Activated CD4-positive, alpha-beta T cell treated with anti-CD3 and anti-CD28 coated beads for 48 hours (primary cell): ENCODE data around the gene IL1B.
A peak's percentile ranks its signal among the peaks of the same experiment; 100 is the strongest.
"Not testable (repeated sequence)": the region's sequence is repeated elsewhere in the genome, so short reads cannot be mapped to it uniquely, and the experiment has no call there.

ENCODE experiments used
- DNase-seq: peaks from one replicate; pipeline ENCODE4 v3.0.0-alpha.2; 2020

IL1B gene

GRCh38 chr2:112836695-112837117 lies at the start of gene IL1B:
Gene IL1B (minus strand): TSS chr2:112836779. CDS start chr2:112836229, 550 bp downstream.
- no peak for DNase-seq

DNA sequence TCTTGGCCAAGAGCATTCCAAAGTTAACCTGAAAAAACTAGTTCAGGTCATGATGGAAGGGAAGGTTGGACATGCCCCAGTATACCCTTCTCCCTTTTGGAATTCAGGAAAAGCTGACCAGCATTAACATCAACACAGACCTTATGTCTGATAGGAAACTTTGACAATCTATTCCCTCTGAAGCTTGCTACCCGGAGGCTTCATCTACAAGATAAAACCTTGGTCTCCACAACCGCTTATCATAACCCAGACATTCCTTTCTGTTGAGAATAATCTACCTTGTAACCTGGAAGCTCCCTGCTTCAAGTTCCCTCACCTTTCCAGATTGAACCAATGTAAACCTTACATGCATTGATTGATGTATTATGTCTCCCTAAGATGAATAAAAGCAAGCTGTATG lies 49.7 kb upstream of the IL1B start:
- DNase-seq: no peak

DNA sequence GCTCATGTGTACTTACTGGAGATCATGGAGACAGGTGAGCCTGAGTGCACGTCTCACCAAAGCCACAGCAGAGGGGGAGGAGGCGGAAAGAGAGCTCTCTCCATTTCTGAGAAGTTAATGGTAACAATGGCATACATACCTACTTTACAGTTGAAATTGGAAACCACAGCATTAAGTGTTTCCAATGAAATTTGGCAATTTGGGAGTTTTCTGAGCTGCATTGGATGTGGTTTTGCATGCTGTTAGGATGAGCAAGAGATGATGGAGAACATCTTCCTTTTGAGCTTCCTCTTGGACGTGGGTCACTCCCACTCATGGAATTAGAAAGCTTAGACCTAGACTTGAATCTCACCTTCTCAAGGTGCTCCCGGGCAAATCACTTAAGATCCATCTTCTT lies 48.9 kb upstream of the IL1B start:
- DNase-seq: no peak

DNA sequence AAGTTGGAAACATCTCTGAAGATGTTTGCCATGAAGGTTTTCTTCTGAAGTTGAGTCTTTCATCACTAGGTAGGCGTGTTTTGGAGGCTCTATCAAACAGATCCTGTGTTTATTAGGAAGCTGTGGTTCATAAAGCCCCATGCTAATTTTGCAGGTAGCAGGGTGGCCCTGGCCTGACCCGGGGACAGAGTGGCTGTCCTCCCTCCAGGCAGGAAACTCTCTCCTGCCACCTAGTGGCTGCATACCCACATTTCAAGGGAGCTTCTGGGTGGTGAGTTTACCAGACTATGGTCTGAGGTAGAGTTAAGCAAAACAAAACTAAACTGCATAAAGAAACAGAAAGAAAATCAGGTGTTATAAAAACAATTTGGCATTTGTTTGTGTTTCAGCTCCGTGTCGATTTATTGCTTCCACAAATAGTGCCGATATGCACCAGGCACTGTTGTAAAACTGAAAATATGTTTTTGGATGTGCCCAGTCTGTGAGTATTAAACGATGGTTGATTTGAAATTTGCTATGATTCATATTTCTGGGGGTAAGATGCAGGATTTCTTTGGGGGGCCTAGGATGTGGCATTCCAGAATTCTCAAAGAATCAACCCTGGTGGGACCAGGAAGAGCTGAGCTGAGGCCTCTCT lies 48.4 kb upstream of the IL1B start:
- peak; percentile 84 for DNase-seq

GRCh38 chr2:112883669-112884068 lies 47.1 kb upstream of the IL1B start:
- no peak for DNase-seq

GRCh38 chr2:112881217-112881985 lies 44.8 kb upstream of the IL1B start:
- peak; percentile 48 for DNase-seq

- no peak for DNase-seq
Measured at GRCh38 chr2:112880696-112881095, 44.1 kb upstream of the IL1B start.

DNA sequence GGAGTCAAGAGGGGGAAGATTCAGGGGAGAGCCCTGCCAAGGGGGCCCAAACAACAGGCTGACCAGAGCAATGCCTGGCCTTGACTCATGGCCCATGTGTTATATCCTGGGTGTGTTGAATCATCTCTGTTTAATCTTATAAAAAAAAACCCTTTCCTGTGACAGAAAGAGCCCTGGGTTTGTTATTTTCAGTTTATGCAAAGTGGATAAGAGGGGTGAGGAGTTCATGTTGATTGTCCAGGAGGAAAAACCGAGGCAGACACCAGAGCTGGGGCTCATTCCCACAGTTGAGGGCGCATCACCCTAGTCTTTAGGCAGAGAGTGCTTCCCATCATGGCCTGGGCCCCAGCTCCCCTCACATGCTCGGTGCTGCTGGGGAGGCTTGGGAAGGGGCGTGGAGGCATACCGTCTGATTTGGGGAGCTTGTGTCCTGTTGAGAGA lies 43.5 kb upstream of the IL1B start:
- no peak for DNase-seq

DNA sequence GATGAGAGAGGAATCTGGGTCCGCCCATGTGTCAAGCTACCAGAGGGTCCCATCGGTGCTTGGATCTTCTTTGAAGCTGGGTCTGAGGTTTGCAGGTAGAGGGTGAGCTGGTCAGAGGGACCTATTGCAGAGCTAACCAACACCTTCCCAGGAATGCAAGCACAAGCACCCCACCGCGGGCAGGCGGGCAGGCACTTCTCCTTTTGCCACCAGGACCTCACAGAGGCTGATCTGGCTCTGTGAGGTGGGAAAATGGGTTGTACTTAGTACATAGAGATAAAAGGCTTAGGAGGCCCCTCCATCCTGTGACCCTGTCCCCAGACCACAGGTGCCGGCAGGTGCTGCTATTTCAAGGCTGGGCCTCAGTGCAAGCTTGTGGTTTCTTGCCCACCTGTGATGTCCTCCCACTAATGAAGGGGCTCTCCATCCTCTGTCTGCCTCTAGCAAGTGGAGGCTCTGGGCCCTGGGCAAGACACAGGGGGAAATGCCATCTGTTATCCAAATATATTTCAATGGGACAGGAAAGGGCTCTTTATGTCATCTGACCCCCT lies 43.0 kb upstream of the IL1B start:
- DNase-seq: no peak

DNA sequence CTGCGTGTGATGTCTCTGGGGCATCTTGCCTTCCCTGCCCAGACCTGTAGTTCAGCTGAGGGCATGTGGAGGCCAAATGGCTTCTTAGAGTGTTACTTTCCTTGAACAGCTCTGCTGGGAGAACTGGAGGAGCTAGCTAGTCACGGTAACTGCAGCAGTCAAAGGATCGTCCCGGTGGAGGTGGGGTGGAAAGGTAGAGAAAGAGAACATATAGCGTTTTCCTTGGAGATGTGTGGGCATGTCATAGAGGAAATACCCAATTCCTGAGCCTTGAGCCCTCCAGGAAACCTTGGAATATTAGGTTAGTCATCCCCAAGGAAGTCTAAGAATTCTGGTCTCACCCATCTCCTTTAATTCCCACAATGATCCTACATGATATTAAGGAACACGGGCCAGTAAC lies 40.8 kb upstream of the IL1B start:
- DNase-seq: no peak

GRCh38 chr2:112876971-112877361 lies 40.4 kb upstream of the IL1B start:
- DNase-seq: peak; percentile 13

- DNase-seq: no peak
Measured at GRCh38 chr2:112876257-112876970, 39.8 kb upstream of the IL1B start.

DNA sequence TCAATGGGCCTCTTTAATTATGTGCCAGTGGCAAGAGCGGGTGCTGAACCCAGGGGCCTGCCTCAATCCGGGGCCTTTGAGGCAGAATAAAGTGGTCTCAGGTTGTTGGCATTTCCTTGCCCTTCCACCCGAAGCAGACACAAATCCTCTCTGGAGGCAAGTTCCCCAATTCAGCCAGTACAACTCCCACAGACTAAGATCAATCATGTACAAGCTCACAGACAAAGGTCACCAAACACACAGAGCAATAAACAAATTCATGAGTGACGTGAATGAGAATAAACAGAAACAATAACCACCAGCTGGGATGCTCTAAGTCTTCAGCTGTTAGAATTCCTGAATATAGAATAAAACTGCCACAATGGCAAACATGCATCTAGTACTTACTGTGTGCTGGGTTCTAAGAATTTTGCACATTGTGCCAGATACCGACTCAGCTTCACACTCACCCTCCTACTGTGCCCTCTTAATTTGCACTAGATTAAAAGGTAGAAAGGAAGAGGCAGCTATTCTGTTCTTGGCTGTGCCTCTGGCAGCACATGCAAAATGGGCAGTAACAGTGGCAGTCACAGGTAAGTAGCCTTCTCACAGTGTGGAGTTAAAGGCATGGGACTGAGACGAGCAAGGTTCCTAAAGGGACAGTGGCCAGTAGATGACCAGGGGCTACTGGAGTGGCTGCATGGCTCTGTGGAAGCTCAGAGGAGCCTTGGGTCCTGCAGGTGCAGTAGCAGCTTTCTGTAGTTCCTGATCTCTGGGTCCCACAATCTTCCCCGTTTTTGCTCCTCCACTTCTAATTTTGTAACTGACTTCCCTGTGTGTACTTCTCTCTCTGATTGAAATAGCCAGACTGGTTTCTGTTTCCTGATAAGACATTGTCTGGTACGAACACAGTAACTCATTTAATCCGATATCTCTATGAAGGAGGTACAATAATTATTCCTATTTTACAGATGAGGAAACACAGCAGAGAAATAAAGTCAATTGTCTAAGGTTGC lies 34.6 kb upstream of the IL1B start:
- DNase-seq: no peak

DNA sequence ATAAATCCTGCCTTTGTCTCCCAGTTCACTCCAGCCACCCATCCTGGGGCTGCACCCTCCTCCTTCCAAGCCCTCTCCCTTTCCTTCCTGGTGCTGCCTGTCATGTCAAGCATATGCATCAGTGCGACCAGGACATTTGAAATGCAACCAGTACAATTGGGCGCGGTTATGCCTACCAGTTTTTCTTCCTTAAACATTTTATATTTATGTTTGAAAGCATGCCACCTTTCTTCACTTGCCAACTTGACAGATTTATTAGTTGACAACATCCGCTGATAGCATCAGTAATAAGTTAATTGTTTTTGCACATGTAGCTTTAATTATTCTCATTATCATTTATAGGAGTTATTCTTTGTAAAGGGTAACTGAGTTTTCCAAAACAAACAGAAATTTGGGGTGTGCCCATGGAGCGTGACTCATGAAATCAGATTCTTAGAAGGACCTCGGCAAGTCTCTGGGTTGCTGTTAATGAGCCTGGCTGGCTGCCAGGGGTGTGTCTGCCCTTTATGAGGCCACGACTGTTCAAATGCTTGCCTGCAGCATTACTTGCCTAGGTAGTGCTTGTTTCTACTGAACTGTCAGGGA lies 32.8 kb upstream of the IL1B start:
- DNase-seq: peak; percentile 25

GRCh38 chr2:112867701-112868631 lies 31.4 kb upstream of the IL1B start:
- no peak for DNase-seq

DNA sequence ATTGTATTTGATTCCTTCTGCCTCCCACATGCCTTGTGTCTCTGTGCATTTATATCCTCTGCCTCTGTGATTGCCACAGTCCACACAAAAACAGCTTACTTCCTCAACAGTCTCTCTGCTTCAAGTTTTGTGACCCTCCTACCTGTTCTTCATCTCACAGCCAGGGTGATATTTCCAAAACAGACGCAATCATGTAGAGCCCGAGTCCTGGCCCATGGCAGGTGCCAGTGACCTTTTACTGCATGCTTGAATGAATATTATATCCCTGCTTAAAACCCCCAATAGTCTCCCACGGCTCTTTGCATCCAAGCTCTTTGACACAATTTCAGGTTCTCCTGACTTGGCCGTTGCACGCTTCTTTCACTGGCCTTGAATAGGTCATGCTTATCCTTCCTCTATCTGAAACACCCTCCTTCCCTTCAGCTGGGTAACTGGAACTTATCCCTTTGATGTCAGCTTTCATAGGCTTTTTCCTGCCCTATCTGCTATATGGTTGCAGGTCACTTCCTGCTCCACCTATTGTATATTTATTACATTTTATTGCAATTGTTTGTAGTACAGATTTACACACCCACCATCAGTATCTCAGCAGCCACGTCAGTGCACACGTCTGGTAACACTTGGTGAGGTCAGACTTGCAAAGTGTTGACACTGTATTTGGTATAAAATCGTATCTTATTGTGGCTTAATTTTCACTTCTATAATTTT lies 29.7 kb upstream of the IL1B start:
- no peak for DNase-seq

GRCh38 chr2:112864072-112864471 lies 27.5 kb upstream of the IL1B start:
- no peak for DNase-seq

GRCh38 chr2:112859406-112860183 lies 23.0 kb upstream of the IL1B start:
- DNase-seq: not testable (repeated sequence)

GRCh38 chr2:112850588-112850987 lies 14.0 kb upstream of the IL1B start:
- no peak for DNase-seq
